ENCODE data around the gene NFU1.

DNA sequence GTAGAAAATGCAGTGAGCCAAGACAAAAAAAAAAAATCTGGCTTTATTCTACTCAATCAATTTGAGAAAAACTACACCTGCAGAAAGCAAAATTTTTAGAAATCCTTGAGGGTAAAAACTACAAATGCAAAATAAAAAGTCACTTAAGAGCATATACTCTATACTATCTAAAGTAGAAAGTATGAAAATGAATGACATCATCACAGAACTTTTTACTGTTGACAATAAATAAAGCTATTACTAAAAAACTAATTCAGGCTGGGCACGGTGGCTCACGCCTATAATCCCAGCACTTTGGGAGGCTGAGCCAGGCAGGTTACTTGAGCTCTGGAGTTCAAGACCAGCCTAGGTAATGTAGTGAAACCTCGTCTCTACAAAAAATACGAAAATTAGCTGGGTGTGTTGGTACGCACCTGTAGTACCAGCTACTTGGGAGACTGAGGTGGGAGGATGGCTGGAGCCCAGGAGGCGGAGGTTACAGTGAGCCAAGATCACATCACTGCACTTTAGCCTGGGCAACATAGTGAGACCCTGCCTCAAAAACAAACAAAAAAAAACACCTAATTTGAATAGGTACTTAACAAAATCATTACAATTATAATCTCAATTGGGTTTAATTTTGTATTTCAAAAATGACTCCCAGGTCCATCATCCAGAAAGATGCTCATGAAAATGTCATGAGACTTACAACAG lies 7.6 kb downstream of the NFU1 start:
- TF ChIP-seq POLR2AphosphoS5 (IDR thresholded peaks at IDR 0.05; ENCODE audit: low read depth, low read length) (no peak), SIN3A (IDR thresholded peaks at IDR 0.05; ENCODE audit: borderline replicate concordance, insufficient read depth, low read length) (no peak)
- TF ChIP-seq, protein P1, sequence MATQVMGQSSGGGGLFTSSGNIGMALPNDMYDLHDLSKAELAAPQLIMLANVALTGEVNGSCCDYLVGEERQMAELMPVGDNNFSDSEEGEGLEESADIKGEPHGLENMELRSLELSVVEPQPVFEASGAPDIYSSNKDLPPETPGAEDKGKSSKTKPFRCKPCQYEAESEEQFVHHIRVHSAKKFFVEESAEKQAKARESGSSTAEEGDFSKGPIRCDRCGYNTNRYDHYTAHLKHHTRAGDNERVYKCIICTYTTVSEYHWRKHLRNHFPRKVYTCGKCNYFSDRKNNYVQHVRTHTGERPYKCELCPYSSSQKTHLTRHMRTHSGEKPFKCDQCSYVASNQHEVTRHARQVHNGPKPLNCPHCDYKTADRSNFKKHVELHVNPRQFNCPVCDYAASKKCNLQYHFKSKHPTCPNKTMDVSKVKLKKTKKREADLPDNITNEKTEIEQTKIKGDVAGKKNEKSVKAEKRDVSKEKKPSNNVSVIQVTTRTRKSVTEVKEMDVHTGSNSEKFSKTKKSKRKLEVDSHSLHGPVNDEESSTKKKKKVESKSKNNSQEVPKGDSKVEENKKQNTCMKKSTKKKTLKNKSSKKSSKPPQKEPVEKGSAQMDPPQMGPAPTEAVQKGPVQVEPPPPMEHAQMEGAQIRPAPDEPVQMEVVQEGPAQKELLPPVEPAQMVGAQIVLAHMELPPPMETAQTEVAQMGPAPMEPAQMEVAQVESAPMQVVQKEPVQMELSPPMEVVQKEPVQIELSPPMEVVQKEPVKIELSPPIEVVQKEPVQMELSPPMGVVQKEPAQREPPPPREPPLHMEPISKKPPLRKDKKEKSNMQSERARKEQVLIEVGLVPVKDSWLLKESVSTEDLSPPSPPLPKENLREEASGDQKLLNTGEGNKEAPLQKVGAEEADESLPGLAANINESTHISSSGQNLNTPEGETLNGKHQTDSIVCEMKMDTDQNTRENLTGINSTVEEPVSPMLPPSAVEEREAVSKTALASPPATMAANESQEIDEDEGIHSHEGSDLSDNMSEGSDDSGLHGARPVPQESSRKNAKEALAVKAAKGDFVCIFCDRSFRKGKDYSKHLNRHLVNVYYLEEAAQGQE (IDR thresholded peaks at IDR 0.05; ENCODE audit: insufficient read depth in 1 of 2, low read depth in 2 of 2, low read length in 2 of 2), result no peak

Data from PFSK-1 (cell line).